HEK293T (cell line): ENCODE data around the gene OR4F15.

Experiments
- CTCF ChIA-PET: fragments of 350-600 bp; formaldehyde crosslinking; extraction: SDS; loops from one replicate; lab custom pipeline; 2021; ENCODE audit warnings: antibody characterized with exemption, inconsistent platforms; lab: Yijun Ruan, JAX
- POLR2A ChIA-PET: fragments of 350-600 bp; formaldehyde crosslinking; extraction: SDS; loops from one replicate; lab custom pipeline; 2020; ENCODE audit warnings: antibody characterized with exemption, inconsistent platforms; lab: Yijun Ruan, JAX
- DNase-seq: peaks from one replicate; pipeline ENCODE4 v3.0.0; 2012; ENCODE audit warnings: mixed read lengths; ENCODE audit errors: extremely low spot score
- ARNT ChIP-seq: fragments of 450-650 bp; IDR thresholded peaks from 2 replicates; pipeline ENCODE4 v1.6.1; 2017; ENCODE audit warnings: mild to moderate bottlenecking
- BHLHE40 ChIP-seq: fragments of 450-650 bp; IDR thresholded peaks from 2 replicates; pipeline ENCODE4 v1.6.1; 2016; ENCODE audit warnings: mild to moderate bottlenecking, moderate library complexity, borderline replicate concordance
- CTBP1 ChIP-seq: fragments of 450-650 bp; IDR thresholded peaks from 2 replicates; pipeline ENCODE4 v1.6.1; 2016; ENCODE audit warnings: borderline replicate concordance
- ELF4 ChIP-seq: fragments of 450-650 bp; IDR thresholded peaks from 2 replicates; pipeline ENCODE4 v1.6.1; 2017; ENCODE audit warnings: antibody characterized with exemption
- FOXA1 ChIP-seq: fragments of 450-650 bp; IDR thresholded peaks from 2 replicates; pipeline ENCODE4 v1.6.1; 2016; ENCODE audit warnings: mild to moderate bottlenecking
- FOXK2 ChIP-seq: fragments of 450-650 bp; IDR thresholded peaks from 2 replicates; pipeline ENCODE4 v1.6.1; 2016; ENCODE audit warnings: mild to moderate bottlenecking
- FOXM1 ChIP-seq: fragments of 450-650 bp; IDR thresholded peaks from 2 replicates; pipeline ENCODE4 v1.6.1; 2017; ENCODE audit warnings: mild to moderate bottlenecking, borderline replicate concordance
- HDGF ChIP-seq: fragments of 450-650 bp; IDR thresholded peaks from 2 replicates; pipeline ENCODE4 v1.6.1; 2017; ENCODE audit warnings: antibody characterized with exemption, borderline replicate concordance
- L3MBTL2 ChIP-seq: fragments of 450-650 bp; conservative IDR thresholded peaks from 2 replicates; pipeline ENCODE4 v1.6.1; 2016; ENCODE audit warnings: mild to moderate bottlenecking
- LEF1 ChIP-seq: fragments of 450-650 bp; IDR thresholded peaks from 2 replicates; pipeline ENCODE4 v1.6.1; 2017; ENCODE audit warnings: mild to moderate bottlenecking, borderline replicate concordance
- NFRKB ChIP-seq: fragments of 450-650 bp; IDR thresholded peaks from 2 replicates; pipeline ENCODE4 v1.6.1; 2016; ENCODE audit warnings: mild to moderate bottlenecking, moderate library complexity
- PKNOX1 ChIP-seq: fragments of 450-650 bp; IDR thresholded peaks from 2 replicates; pipeline ENCODE4 v1.6.1; 2016
- SP1 ChIP-seq: fragments of 450-650 bp; IDR thresholded peaks from 2 replicates; pipeline ENCODE4 v1.6.1; 2017
- SUZ12 ChIP-seq: fragments of 450-650 bp; IDR thresholded peaks from 2 replicates; pipeline ENCODE4 v1.6.1; 2016; ENCODE audit warnings: mild to moderate bottlenecking
- TARDBP ChIP-seq: fragments of 450-650 bp; IDR thresholded peaks from 2 replicates; pipeline ENCODE4 v1.6.1; 2016
- ZNF384 ChIP-seq: fragments of 450-650 bp; IDR thresholded peaks from 2 replicates; pipeline ENCODE4 v1.6.1; 2016

Gene OR4F15

GRCh38 chr15:101805605-101806345 is 6.2 kb upstream of the OR4F15 start:
- POLR2A ChIA-PET = no interaction called here
- no peak for TF ChIP-seq SP1
- no peak for TF ChIP-seq TARDBP
- no peak for TF ChIP-seq PKNOX1
- no peak for TF ChIP-seq BHLHE40

GRCh38 chr15:101807345-101807945 is 4.6 kb upstream of the OR4F15 start:
- no peak for TF ChIP-seq SUZ12
- TF ChIP-seq FOXK2 = no peak
- no peak for TF ChIP-seq CTBP1
- no peak for TF ChIP-seq ELF4
- no peak for TF ChIP-seq LEF1
- TF ChIP-seq BHLHE40 = no peak
- TF ChIP-seq ARNT = no peak
- no peak for TF ChIP-seq FOXM1
- TF ChIP-seq TARDBP = no peak
- no peak for TF ChIP-seq HDGF
- no peak for TF ChIP-seq PKNOX1
- no peak for TF ChIP-seq NFRKB
- TF ChIP-seq L3MBTL2 = no peak
- TF ChIP-seq ZNF384 = no peak
- TF ChIP-seq SP1 = no peak
- TF ChIP-seq FOXA1 = no peak
- ChIA-PET CTCF (interaction anchor here (0.8 kb wide), 1 partner anchor 42 kb away, joined by 9 read pairs; no protein-coding TSS in a partner anchor), POLR2A (no interaction called here)
- DNase-seq = no peak

More at GRCh38 chr15:101805605-101806345, 6.2 kb upstream of the OR4F15 start:
- CTCF ChIA-PET = interaction anchor here (0.6 kb wide), 1 partner anchor 147 kb away, joined by 4 read pairs; no protein-coding TSS in a partner anchor
- no peak for DNase-seq

- TF ChIP-seq SUZ12 (no peak), FOXM1 (no peak), ELF4 (no peak)
- DNase-seq = no peak
- POLR2A ChIA-PET = no interaction called here
- CTCF ChIA-PET = interaction anchor here (0.8 kb wide), 1 partner anchor 42 kb away, joined by 9 read pairs; no protein-coding TSS in a partner anchor
Observed at GRCh38 chr15:101808201-101808600, 3.8 kb upstream of the OR4F15 start.

- CTCF ChIA-PET = no interaction called here
- TF ChIP-seq BHLHE40 = no peak
- DNase-seq = no peak
- POLR2A ChIA-PET = no interaction called here
Observed at GRCh38 chr15:101810456-101810855, 1.5 kb upstream of the OR4F15 start.

GRCh38 chr15:101810876-101811275 is 1.1 kb upstream of the OR4F15 start:
- ChIA-PET CTCF (no interaction called here), POLR2A (no interaction called here)
- TF ChIP-seq L3MBTL2 = no peak
- no peak for TF ChIP-seq SP1
- no peak for TF ChIP-seq LEF1
- TF ChIP-seq NFRKB = no peak
- TF ChIP-seq CTBP1 = no peak
- no peak for TF ChIP-seq TARDBP
- TF ChIP-seq ELF4 = no peak
- TF ChIP-seq ZNF384 = no peak
- no peak for TF ChIP-seq FOXK2
- TF ChIP-seq HDGF = no peak
- no peak for TF ChIP-seq FOXM1
- TF ChIP-seq BHLHE40 = no peak
- TF ChIP-seq PKNOX1 = no peak
- no peak for TF ChIP-seq SUZ12
- TF ChIP-seq ARNT = no peak
- no peak for TF ChIP-seq FOXA1
- no peak for DNase-seq

- POLR2A ChIA-PET = no interaction called here
- CTCF ChIA-PET = no interaction called here
- TF ChIP-seq ZNF384 = no peak
- TF ChIP-seq CTBP1 = no peak
- no peak for TF ChIP-seq NFRKB
- TF ChIP-seq SUZ12 = no peak
- no peak for TF ChIP-seq FOXK2
- TF ChIP-seq SP1 = no peak
- TF ChIP-seq HDGF = no peak
- no peak for TF ChIP-seq FOXM1
- no peak for TF ChIP-seq ARNT
- no peak for TF ChIP-seq BHLHE40
- no peak for TF ChIP-seq LEF1
- TF ChIP-seq ELF4 = no peak
- no peak for TF ChIP-seq L3MBTL2
- no peak for TF ChIP-seq TARDBP
- TF ChIP-seq FOXA1 = no peak
- no peak for TF ChIP-seq PKNOX1
- DNase-seq = no peak
Observed at GRCh38 chr15:101813803-101814534, 2.0 kb downstream of the OR4F15 start.
